Right lobe of liver (tissue), 6 donors: ENCODE measurements around the gene CANT1. TPM values are rescaled to one million over a fixed set of nuclear protein-coding genes. Genes with fewer than 3 reads are reported as not detected.
"Not testable (repeated sequence)": the region's sequence is repeated elsewhere in the genome, so short reads cannot be mapped to it uniquely, and the experiment has no call there.

Experiments used
- ATAC-seq, 4 donors: fragments of 200-7000 bp; cut with Tn5 transposase; one replicate each; pipeline ENCODE4 v1.9.1; 2020; ENCODE audit warnings: mild to moderate bottlenecking in 4 of 4, moderate library complexity in 4 of 4
- DNase-seq, 3 donors: peaks; one replicate each; pipeline ENCODE4 v3.0.0-alpha.2; 2020
- H3K27ac ChIP-seq, 3 donors: fragments of 200-600 bp; one replicate each; pipeline ENCODE4 v1.8.0; 2022
- H3K27me3 ChIP-seq, 2 donors: fragments of 200-600 bp; one replicate each; pipeline ENCODE4 v1.8.0; 2022
- H3K36me3 ChIP-seq, 4 donors: fragments of 200-600 bp; sonication (generic) in 1 of 4; one replicate each; pipeline versions ENCODE4 v1.5.1 to v1.8.0; 2017 to 2022; ENCODE audit warnings: control low read depth in 1 of 4
- H3K4me1 ChIP-seq, 4 donors: fragments of 200-600 bp; sonication (generic) in 1 of 4; one replicate each; pipeline versions ENCODE4 v1.5.1 to v1.8.0; 2017 to 2022; ENCODE audit warnings: control low read depth in 1 of 4
- H3K4me3 ChIP-seq, 3 donors: fragments of 200-600 bp; one replicate each; pipeline ENCODE4 v1.8.0; 2022
- H3K9me3 ChIP-seq, 4 donors: fragments of 200-600 bp; sonication (generic) in 1 of 4; one replicate each; pipeline versions ENCODE4 v1.5.1 to v1.8.0; 2017 to 2022; ENCODE audit warnings: control low read depth in 1 of 4
- CTCF ChIP-seq, 4 donors: fragments of 200-600 bp in 3 of 4; fragments of 450-650 bp in 1 of 4; IDR thresholded peaks; one replicate each; pipeline versions ENCODE4 v1.5.1 to v1.8.0; 2016 to 2022; ENCODE audit warnings: antibody characterized with exemption in 4 of 4, mild to moderate bottlenecking in 2 of 4
- POLR2A ChIP-seq: fragments of 450-650 bp; IDR thresholded peaks from one replicate; pipeline ENCODE4 v1.6.1; 2017; ENCODE audit warnings: antibody characterized with exemption, mild to moderate bottlenecking
- WGBS: methylation state at CpG from one replicate; pipeline ENCODE4 v1.1.6; 2018; ENCODE audit warnings: low coverage, low lambda C conversion rate; ENCODE audit not compliant: insufficient coverage; ENCODE audit errors: missing lambda C conversion rate; 5-methylcytosine and 5-hydroxymethylcytosine counted together
- intact Hi-C, 2 donors: fragments of 100-400 bp; cut with DNase I; formaldehyde crosslinking; loops; one replicate each; pipeline versions ENCODE4 v1.11.2 to v1.14.1; 2022
- total RNA-seq, 6 experiments: library from RNA; depleted of rRNA in 2 of 6; stranded (reverse); fragments of >200 nt in 2 of 6; fragmentation: NEBNext Ultra II Directional in 3 of 6; extraction: Animal tissue kit (Norgen Biotek cat#: 25700) in 3 of 6; gene quantifications; one replicate each; pipeline versions ENCODE4 v1.1.0 to v1.2.4, GENCODE V29; 2016 to 2023
- donor health status: DM: no; HTN: yes; CAD: no.
- donor health status: DM: no; HTN: no; CAD: no.
- donor health status: DM: no; HTN: no; CAD: no.
- donor health status: DM: no; HTN: yes; CAD: no.
- donor health status: DM: no; HTN: yes; CAD: no.

The CANT1 gene
- total RNA-seq, 6 experiments from 2014 or later: 15.6 to 26.3 (median 18.7) TPM

GRCh38 chr17:78950870-78951269 is 58.7 kb downstream of the CANT1 start:
- no peak for TF ChIP-seq CTCF (IDR thresholded peaks at IDR 0.05)
- no peak for TF ChIP-seq POLR2A
- Histone ChIP-seq H3K4me1 (no peaks in the 10 kb centered on the region), H3K27ac (no peak overlapping the region), H3K27me3 (no peaks in the 10 kb centered on the region), H3K36me3 (no peaks in the 10 kb centered on the region), H3K4me3 (no peak overlapping the region), H3K9me3 (no peaks in the 10 kb centered on the region)
- 67% methylated on average over 1 of the region's 2 CpGs for WGBS
- DNase-seq (no peak), ATAC-seq (no peak)
- intact Hi-C loops: no loop called here

GRCh38 chr17:78947235-78948149 is 62.1 kb downstream of the CANT1 start:
- DNase-seq (peak in 1 of 3 donors; percentile 53), ATAC-seq (peak; percentile 61 to 84 (median 77))
- no peak overlapping the region for H3K27ac ChIP-seq
- H3K27me3 ChIP-seq: no peaks in the 10 kb centered on the region
- 51% methylated on average over 11 of the region's 18 CpGs for WGBS
- no peaks in the 10 kb centered on the region for H3K9me3 ChIP-seq
- intact Hi-C loops: no loop called here
- H3K4me1 ChIP-seq: no peaks in the 10 kb centered on the region
- H3K36me3 ChIP-seq: no peaks in the 10 kb centered on the region
- no peak overlapping the region for H3K4me3 ChIP-seq
- TF ChIP-seq CTCF (IDR thresholded peaks at IDR 0.05) (no peak), POLR2A (no peak)

- H3K27ac ChIP-seq: peak overlapping the region in 1 of 3 donors; percentile 8
- no peak for TF ChIP-seq CTCF (IDR thresholded peaks at IDR 0.05)
- no peak for TF ChIP-seq POLR2A
- no peaks in the 10 kb centered on the region for H3K36me3 ChIP-seq
- WGBS: 74% methylated on average over 6 of the region's 8 CpGs
- no peak for ATAC-seq
- H3K4me1 ChIP-seq: no peaks in the 10 kb centered on the region
- no peaks in the 10 kb centered on the region for H3K27me3 ChIP-seq
- no peak overlapping the region for H3K4me3 ChIP-seq
- H3K9me3 ChIP-seq: no peaks in the 10 kb centered on the region
- no peak for DNase-seq
- intact Hi-C loops: no loop called here
These were observed 62.9 kb downstream of the CANT1 start for GRCh38 chr17:78946631-78947030.

GRCh38 chr17:78946131-78946530 is 63.4 kb downstream of the CANT1 start:
- H3K36me3 ChIP-seq: no peaks in the 10 kb centered on the region
- 55% methylated on average over 7 of the region's 7 CpGs for WGBS
- H3K4me1 ChIP-seq: no peaks in the 10 kb centered on the region
- peak in 1 of 4 donors; percentile 41 for ATAC-seq
- TF ChIP-seq CTCF (IDR thresholded peaks at IDR 0.05) (no peak), POLR2A (no peak)
- no peak overlapping the region for H3K4me3 ChIP-seq
- DNase-seq: no peak
- H3K27ac ChIP-seq: peak overlapping the region in 1 of 3 donors; percentile 8
- no peaks in the 10 kb centered on the region for H3K27me3 ChIP-seq
- intact Hi-C loops: no loop called here
- H3K9me3 ChIP-seq: no peaks in the 10 kb centered on the region

- H3K27me3 ChIP-seq, H3K4me3 ChIP-seq, intact Hi-C loops, H3K27ac ChIP-seq, H3K36me3 ChIP-seq, ATAC-seq, DNase-seq, H3K9me3 ChIP-seq, H3K4me1 ChIP-seq: not testable (repeated sequence)
- 91% methylated on average over 7 of the region's 12 CpGs for WGBS
These were observed 64.1 kb downstream of the CANT1 start for GRCh38 chr17:78945455-78945854.
